Nephron (organoid): ENCODE results near the gene NEGR1.

Experiments used
- H3K27ac Mint-ChIP-seq, 3 experiments: 2 replicates each; pipeline ENCODE4 v1.8.0; 2020; ENCODE audit warnings: mixed read lengths in 3 of 3, mild to moderate bottlenecking in 2 of 3, moderate library complexity in 1 of 3
- H3K27me3 Mint-ChIP-seq: 2 replicates; pipeline ENCODE4 v1.8.0; 2021; ENCODE audit warnings: low read depth, mild to moderate bottlenecking, moderate library complexity, mixed read lengths
- H3K36me3 Mint-ChIP-seq: 2 replicates; pipeline ENCODE4 v1.8.0; 2020; ENCODE audit warnings: low read depth, mixed read lengths
- H3K4me1 Mint-ChIP-seq: 2 replicates; pipeline ENCODE4 v1.8.0; 2020; ENCODE audit warnings: mixed read lengths
- H3K4me3 Mint-ChIP-seq, 3 experiments: 2 replicates each; pipeline ENCODE4 v1.8.0; 2020; ENCODE audit warnings: mild to moderate bottlenecking in 3 of 3, mixed read lengths in 3 of 3, moderate library complexity in 2 of 3
- H3K9me3 Mint-ChIP-seq: 2 replicates; pipeline ENCODE4 v1.8.0; 2020; ENCODE audit warnings: mixed read lengths
- TF ChIP-seq, protein P1 (sequence below), 3 experiments: fragments of 200-600 bp; sonication (generic); IDR thresholded peaks; one replicate each; pipeline ENCODE4 v1.5.0; 2021; ENCODE audit warnings: antibody characterized with exemption in 3 of 3; ENCODE audit not compliant: unreplicated experiment in 3 of 3

The NEGR1 gene

DNA sequence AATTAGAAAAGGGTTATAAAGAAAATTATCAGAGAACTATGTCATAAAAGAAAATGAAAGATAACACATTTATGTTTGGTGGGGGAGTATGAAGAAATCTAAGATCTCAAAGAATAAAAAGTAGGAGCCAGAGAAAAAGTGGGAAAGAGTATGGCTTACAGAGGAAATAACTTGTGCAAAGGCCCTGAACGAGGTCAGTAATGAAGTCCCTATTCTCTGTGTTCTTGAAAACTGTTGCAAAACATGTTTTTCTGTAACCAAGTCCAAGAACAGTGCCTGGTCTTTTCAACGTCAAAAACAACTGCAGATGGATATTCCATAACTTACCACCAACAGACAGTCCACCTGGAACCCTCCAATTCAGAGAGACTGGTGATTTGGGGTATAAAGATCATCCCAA is 188.1 kb downstream of the NEGR1 start:
- no peak overlapping the region for H3K4me3 Mint-ChIP-seq
- TF ChIP-seq, protein P1, sequence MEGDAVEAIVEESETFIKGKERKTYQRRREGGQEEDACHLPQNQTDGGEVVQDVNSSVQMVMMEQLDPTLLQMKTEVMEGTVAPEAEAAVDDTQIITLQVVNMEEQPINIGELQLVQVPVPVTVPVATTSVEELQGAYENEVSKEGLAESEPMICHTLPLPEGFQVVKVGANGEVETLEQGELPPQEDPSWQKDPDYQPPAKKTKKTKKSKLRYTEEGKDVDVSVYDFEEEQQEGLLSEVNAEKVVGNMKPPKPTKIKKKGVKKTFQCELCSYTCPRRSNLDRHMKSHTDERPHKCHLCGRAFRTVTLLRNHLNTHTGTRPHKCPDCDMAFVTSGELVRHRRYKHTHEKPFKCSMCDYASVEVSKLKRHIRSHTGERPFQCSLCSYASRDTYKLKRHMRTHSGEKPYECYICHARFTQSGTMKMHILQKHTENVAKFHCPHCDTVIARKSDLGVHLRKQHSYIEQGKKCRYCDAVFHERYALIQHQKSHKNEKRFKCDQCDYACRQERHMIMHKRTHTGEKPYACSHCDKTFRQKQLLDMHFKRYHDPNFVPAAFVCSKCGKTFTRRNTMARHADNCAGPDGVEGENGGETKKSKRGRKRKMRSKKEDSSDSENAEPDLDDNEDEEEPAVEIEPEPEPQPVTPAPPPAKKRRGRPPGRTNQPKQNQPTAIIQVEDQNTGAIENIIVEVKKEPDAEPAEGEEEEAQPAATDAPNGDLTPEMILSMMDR (IDR thresholded peaks at IDR 0.05; ENCODE audit: unreplicated experiment in 3 of 3) = no peak
- no peaks in the 10 kb centered on the region for H3K36me3 Mint-ChIP-seq
- no peaks in the 10 kb centered on the region for H3K9me3 Mint-ChIP-seq
- no peak overlapping the region for H3K27ac Mint-ChIP-seq
- no peaks in the 10 kb centered on the region for H3K4me1 Mint-ChIP-seq
- no peaks in the 10 kb centered on the region for H3K27me3 Mint-ChIP-seq

- Mint-ChIP-seq H3K4me3 (no peak overlapping the region), H3K4me1 (no peaks in the 10 kb centered on the region), H3K27ac (no peak overlapping the region), H3K9me3 (no peaks in the 10 kb centered on the region), H3K36me3 (no peaks in the 10 kb centered on the region), H3K27me3 (peaks cover 4% of the 10 kb centered on the region)
- TF ChIP-seq, protein P1 (IDR thresholded peaks at IDR 0.05; ENCODE audit: unreplicated experiment in 3 of 3) = no peak
These were observed 195.9 kb downstream of the NEGR1 start for GRCh38 chr1:72086394-72086793.

- Mint-ChIP-seq H3K27me3 (no peaks in the 10 kb centered on the region), H3K4me1 (no peaks in the 10 kb centered on the region), H3K27ac (no peak overlapping the region), H3K9me3 (no peaks in the 10 kb centered on the region), H3K36me3 (no peaks in the 10 kb centered on the region), H3K4me3 (no peak overlapping the region)
- TF ChIP-seq, protein P1 (IDR thresholded peaks at IDR 0.05; ENCODE audit: unreplicated experiment in 3 of 3) = no peak
These were observed 206.9 kb downstream of the NEGR1 start for GRCh38 chr1:72075425-72075824.

DNA sequence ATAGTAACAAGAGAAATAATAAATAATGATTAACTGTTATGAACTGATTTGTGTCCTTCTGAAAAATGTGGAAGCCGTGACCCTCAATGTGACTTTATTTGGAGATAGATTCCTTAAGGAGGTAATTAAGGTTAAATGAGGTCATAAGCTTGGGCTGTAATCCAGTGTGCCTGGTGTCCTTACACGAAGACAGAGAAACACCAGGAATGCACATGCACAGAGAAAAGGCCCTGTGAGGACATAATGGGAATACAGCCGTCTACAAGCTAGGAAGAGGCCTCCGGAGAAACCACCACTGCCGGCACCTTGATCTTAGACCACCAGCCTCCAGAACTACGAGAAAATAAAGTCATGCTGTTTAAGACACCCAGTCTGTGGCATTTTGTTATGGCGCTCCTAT is 215.9 kb downstream of the NEGR1 start:
- no peak overlapping the region for H3K4me3 Mint-ChIP-seq
- H3K36me3 Mint-ChIP-seq = no peaks in the 10 kb centered on the region
- no peaks in the 10 kb centered on the region for H3K4me1 Mint-ChIP-seq
- H3K9me3 Mint-ChIP-seq = no peaks in the 10 kb centered on the region
- H3K27me3 Mint-ChIP-seq = no peaks in the 10 kb centered on the region
- TF ChIP-seq, protein P1 (IDR thresholded peaks at IDR 0.05; ENCODE audit: unreplicated experiment in 3 of 3) = no peak
- no peak overlapping the region for H3K27ac Mint-ChIP-seq

DNA sequence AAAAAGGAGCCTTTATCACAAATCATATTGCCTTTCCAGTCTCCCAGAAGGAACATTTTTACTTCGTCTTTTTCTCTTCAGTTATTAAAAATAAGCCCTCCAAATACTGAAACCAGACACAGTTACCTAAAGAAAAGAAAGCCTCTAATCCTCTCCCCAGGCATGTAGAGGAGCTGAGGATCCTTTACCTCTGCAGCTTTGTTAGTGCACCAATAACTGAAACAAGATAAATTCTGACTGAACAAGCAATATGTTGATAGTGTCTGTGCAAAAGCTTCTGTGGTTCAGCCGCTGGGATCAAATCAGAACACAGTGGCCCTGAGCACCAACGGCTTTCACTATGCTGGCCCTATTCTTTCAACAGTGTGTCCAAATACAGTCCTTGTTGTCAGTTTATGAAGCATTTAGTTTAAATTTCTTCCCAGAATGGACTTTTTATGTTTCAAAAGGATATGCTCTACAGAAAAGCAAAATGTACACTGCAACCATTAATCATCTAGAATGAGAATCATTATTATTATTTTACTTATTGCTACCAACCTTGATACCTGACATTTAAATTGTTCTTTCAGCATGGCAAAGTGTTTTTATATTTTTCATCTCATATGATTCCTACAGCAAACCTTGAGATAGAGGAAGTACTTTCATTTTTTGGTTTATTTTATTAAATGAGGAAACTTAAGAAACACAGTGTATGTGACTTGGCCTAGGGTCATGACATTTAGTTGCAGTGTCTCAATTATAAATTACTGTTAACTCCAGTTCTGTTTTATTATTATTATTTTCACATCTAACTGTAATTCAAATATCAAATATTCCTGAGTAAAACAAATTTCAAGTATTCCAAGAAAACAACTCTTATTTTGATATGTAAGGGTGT is 217.9 kb downstream of the NEGR1 start:
- Mint-ChIP-seq H3K9me3 (no peaks in the 10 kb centered on the region), H3K36me3 (no peaks in the 10 kb centered on the region), H3K4me1 (no peaks in the 10 kb centered on the region), H3K27me3 (no peaks in the 10 kb centered on the region), H3K4me3 (no peak overlapping the region), H3K27ac (no peak overlapping the region)
- TF ChIP-seq, protein P1 (IDR thresholded peaks at IDR 0.05; ENCODE audit: unreplicated experiment in 3 of 3) = no peak
